OCI-LY3 (cell line): Measurements from ENCODE around the gene NDC80.

Source experiments
- EZH2phosphoT487 ChIP-seq: fragments of 200-600 bp; shearing (Covaris generic); IDR thresholded peaks from 2 replicates; pipeline ENCODE4 v1.6.1; 2018; ENCODE audit warnings: antibody characterized with exemption, mixed run types, low read depth
- TF ChIP-seq, protein P1 (sequence below): fragments of 200-600, 300-600 bp; sonication (generic); IDR thresholded peaks from 2 replicates; pipeline ENCODE4 v1.5.1; 2014; ENCODE audit warnings: antibody characterized with exemption, low read length, low read depth

DNA sequence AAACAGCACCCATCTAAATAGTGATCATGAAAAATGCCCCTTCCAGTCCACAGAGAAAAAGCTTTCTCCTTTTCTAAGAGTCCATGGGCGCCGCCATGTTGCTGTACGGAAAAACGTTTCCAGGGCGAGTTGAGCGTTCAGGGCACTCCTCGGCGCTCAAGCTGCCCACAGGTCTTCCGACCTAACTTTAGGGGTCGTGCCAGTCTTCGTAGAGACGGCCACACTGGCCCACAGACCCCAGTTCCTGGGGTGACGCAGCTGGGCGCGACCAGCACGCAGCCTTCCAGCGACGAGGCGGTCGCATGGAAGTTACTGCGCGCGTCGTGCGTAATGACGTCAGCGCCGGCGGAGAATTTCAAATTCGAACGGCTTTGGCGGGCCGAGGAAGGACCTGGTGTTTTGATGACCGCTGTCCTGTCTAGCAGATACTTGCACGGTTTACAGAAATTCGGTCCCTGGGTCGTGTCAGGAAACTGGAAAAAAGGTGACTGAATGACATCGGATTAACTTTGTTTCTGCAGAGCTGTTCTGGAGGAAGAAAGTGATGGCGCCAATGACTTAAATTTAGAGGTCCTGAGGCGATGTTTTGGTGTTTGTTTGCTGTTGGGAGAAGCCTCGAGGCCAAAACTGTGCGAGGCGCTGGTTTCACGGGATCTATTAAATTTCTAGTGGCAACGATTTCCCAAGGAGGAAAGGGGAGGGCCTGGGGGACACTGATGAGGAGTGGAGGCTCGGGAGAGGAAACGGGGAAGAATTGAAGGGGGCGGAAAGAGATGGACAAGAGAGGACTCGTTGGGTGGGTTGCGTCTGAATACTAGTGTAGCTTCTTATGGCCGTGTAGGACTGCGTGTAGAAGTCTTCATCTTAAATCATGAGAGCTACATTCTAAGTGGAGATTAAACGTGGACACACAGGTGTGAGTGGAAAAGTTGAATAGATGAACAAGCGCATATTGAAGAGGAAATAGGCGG lies at the start of gene NDC80, which contains the start of gene METTL4:
- TF ChIP-seq, protein P1, sequence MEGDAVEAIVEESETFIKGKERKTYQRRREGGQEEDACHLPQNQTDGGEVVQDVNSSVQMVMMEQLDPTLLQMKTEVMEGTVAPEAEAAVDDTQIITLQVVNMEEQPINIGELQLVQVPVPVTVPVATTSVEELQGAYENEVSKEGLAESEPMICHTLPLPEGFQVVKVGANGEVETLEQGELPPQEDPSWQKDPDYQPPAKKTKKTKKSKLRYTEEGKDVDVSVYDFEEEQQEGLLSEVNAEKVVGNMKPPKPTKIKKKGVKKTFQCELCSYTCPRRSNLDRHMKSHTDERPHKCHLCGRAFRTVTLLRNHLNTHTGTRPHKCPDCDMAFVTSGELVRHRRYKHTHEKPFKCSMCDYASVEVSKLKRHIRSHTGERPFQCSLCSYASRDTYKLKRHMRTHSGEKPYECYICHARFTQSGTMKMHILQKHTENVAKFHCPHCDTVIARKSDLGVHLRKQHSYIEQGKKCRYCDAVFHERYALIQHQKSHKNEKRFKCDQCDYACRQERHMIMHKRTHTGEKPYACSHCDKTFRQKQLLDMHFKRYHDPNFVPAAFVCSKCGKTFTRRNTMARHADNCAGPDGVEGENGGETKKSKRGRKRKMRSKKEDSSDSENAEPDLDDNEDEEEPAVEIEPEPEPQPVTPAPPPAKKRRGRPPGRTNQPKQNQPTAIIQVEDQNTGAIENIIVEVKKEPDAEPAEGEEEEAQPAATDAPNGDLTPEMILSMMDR = no peak
- TF ChIP-seq EZH2phosphoT487 = no peak
